GM19397 (cell line): Measurements from ENCODE around the gene RGP1.

Experiments used
- ATAC-seq: cut with Tn5 transposase; IDR thresholded peaks from one replicate; pipeline ENCODE4 v1.9.1; 2021; ENCODE audit warnings: mild to moderate bottlenecking, moderate library complexity; ENCODE audit not compliant: unreplicated experiment

Gene RGP1

GRCh38 chr9:35718721-35719511, 30.2 kb upstream of the RGP1 start:
- ATAC-seq: no peak

- ATAC-seq: no peak
Measured at GRCh38 chr9:35719546-35719945, 29.5 kb upstream of the RGP1 start.

- no peak for ATAC-seq
Measured at GRCh38 chr9:35723426-35723825, 25.7 kb upstream of the RGP1 start.

GRCh38 chr9:35723908-35724307, 25.2 kb upstream of the RGP1 start:
- no peak for ATAC-seq

- no peak for ATAC-seq
Measured at GRCh38 chr9:35725362-35725761, 23.7 kb upstream of the RGP1 start.

- peak; percentile 42 for ATAC-seq
Measured at GRCh38 chr9:35726931-35727330, 22.2 kb upstream of the RGP1 start.

GRCh38 chr9:35727676-35728040, 21.4 kb upstream of the RGP1 start:
- ATAC-seq: no peak

- no peak for ATAC-seq
Measured at GRCh38 chr9:35728041-35728971, 20.8 kb upstream of the RGP1 start.

GRCh38 chr9:35729101-35729500, 20.0 kb upstream of the RGP1 start:
- no peak for ATAC-seq

- ATAC-seq: no peak
Measured at GRCh38 chr9:35729700-35730485, 19.2 kb upstream of the RGP1 start.

- no peak for ATAC-seq
Measured at GRCh38 chr9:35730486-35730854, 18.6 kb upstream of the RGP1 start.

GRCh38 chr9:35731415-35732184, 17.5 kb upstream of the RGP1 start:
- peak; percentile 0 for ATAC-seq

GRCh38 chr9:35732185-35732799, 16.8 kb upstream of the RGP1 start, which contains the start of the genes CREB3 and TLN1:
Gene CREB3, plus strand, starts transcription at chr9:35732666. Its CDS starts 107 bp downstream, at chr9:35732773.
Gene TLN1, minus strand, starts transcription at chr9:35732195. Its CDS starts 6,501 bp downstream, at chr9:35725694.
- peak; percentile 78 for ATAC-seq

- no peak for ATAC-seq
Measured at GRCh38 chr9:35732800-35733541, 16.1 kb upstream of the RGP1 start.

GRCh38 chr9:35734096-35734495, 15.0 kb upstream of the RGP1 start:
- ATAC-seq: no peak

GRCh38 chr9:35736201-35736633, 12.9 kb upstream of the RGP1 start:
- ATAC-seq: no peak

- no peak for ATAC-seq
Measured at GRCh38 chr9:35737143-35737542, 11.9 kb upstream of the RGP1 start.

GRCh38 chr9:35738186-35738585, 10.9 kb upstream of the RGP1 start:
- no peak for ATAC-seq

- no peak for ATAC-seq
Measured at GRCh38 chr9:35738924-35739323, 10.2 kb upstream of the RGP1 start.
